PFSK-1 (cell line): ENCODE data around the gene SIPA1L3.

Experiments used
- POLR2AphosphoS5 ChIP-seq: IDR thresholded peaks from 2 replicates; pipeline ENCODE4 v1.6.1; 2012; ENCODE audit warnings: low read depth, mild to moderate bottlenecking, control low read depth, low read length, moderate library complexity
- REST ChIP-seq, 2 experiments: IDR thresholded peaks; 2 replicates each; pipeline versions ENCODE4 v1.6.1 to v1.8.0; 2011 to 2012; ENCODE audit warnings: low read depth in 2 of 2, low read length in 2 of 2, control low read depth in 1 of 2, inconsistent platforms in 1 of 2, mild to moderate bottlenecking in 1 of 2, moderate library complexity in 1 of 2; ENCODE audit not compliant: insufficient read depth in 1 of 2
- TAF1 ChIP-seq: IDR thresholded peaks from 2 replicates; pipeline ENCODE4 v1.6.1; 2012; ENCODE audit warnings: low read length, control low read depth, borderline replicate concordance; ENCODE audit not compliant: insufficient read depth

DNA sequence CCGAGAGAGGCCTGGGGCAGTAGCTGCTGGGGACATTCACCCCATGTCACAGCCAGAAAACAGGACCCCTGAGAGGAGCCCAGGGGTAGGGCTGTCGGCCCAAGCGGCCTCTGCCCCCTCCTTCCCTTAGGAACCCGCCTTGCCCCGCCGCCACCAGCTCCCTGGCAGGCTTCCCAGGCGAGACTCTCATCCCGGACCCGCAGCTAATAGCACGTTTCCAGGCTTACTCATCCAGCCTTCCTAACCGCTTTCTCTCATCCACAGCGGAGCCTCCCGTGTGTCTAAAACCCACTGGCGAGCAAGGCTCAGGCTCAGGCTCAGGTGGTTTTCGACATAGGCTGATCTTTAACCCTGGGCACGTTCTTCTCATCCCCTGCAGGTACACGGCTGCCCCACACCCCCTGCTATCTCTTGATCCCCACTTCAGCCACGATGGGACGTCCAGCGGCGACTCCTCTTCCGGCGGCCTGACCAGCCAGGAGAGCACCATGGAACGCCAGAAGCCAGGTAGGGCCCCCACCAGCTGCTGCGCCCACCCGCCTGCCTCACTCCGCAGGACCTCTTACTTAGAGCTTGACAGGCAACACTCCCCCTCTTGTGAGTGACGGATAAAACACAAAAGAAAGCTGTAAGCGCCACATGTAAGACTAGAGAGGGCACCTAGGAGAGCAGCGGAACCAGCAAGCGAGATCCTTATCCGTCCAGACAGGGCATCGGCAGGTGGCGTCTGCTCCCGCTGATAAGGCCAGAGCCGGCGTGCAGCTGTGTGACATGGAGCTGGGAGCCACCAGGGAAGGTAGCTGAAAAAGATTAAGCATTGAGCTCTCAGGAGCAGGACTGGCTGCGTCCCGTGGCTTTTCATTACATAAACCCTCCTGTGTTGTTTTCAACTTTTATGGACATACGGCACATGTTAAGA lies 245.7 kb downstream of the SIPA1L3 start:
- TF ChIP-seq POLR2AphosphoS5 (no peak), REST (IDR thresholded peaks at IDR 0.05; ENCODE audit: insufficient read depth in 1 of 2, low read depth in 2 of 2, low read length in 2 of 2) (no peak), TAF1 (no peak)
